Kidney (tissue), 14 donors: Measurements from ENCODE around the gene SEC14L2. TPM values are rescaled to one million over a fixed set of nuclear protein-coding genes. Genes with fewer than 3 reads are reported as not detected.

Experiments used
- DNase-seq, 5 donors: peaks; one replicate each; pipeline ENCODE4 v3.0.0-alpha.2; 2013 to 2020
- FAIRE-seq: peaks from 2 replicates; lab custom pipeline; 2012; peaks lifted over from hg19 to GRCh38; lab: Jason Lieb, UNC
- H3K27ac ChIP-seq, 2 donors: one replicate each; pipeline ENCODE4 v1.7.0; 2013; ENCODE audit warnings: low read depth in 2 of 2, low read length in 2 of 2, inconsistent platforms in 1 of 2
- H3K27me3 ChIP-seq: one replicate; pipeline ENCODE4 v1.7.1; 2013; ENCODE audit warnings: low read length, inconsistent platforms; ENCODE audit not compliant: control insufficient read depth, insufficient read depth
- H3K36me3 ChIP-seq, 3 donors: one replicate each; pipeline versions ENCODE4 v1.7.0 to v1.7.1; 2013; ENCODE audit warnings: low read length in 3 of 3, control low read depth in 1 of 3, inconsistent platforms in 1 of 3; ENCODE audit not compliant: insufficient read depth in 3 of 3, control insufficient read depth in 2 of 3
- H3K4me1 ChIP-seq, 3 donors: one replicate each; pipeline versions ENCODE4 v1.7.0 to v1.7.1; 2013; ENCODE audit warnings: low read length in 3 of 3, inconsistent platforms in 1 of 3, low read depth in 1 of 3; ENCODE audit not compliant: control insufficient read depth in 2 of 3, insufficient read depth in 2 of 3
- H3K4me3 ChIP-seq, 3 donors: one replicate each; pipeline versions ENCODE4 v1.7.0 to v1.8.1; 2013; ENCODE audit warnings: low read length in 3 of 3, control low read depth in 1 of 3, inconsistent platforms in 1 of 3
- H3K9ac ChIP-seq, 3 donors: one replicate each; pipeline versions ENCODE4 v1.7.0 to v1.7.1; 2013; ENCODE audit warnings: low read length in 3 of 3, control low read depth in 1 of 3, inconsistent platforms in 1 of 3
- H3K9me3 ChIP-seq, 3 donors: one replicate each; pipeline versions ENCODE4 v1.7.0 to v1.7.1; 2013; ENCODE audit warnings: low read length in 3 of 3, control low read depth in 1 of 3, inconsistent platforms in 1 of 3; ENCODE audit not compliant: control insufficient read depth in 2 of 3, insufficient read depth in 1 of 3
- intact Hi-C: fragments of 100-400 bp; cut with DNase I; formaldehyde crosslinking; loops from one replicate; pipeline ENCODE4 v1.11.1; 2022
- polyA plus RNA-seq: library from polyadenylated mRNA; stranded (reverse); fragments of 350-450 nt; fragmentation: Illumina TruSeq; extraction: RNeasy Lipid Tissue Mini Kit (QIAGEN cat#74804); gene quantifications from one replicate; pipeline ENCODE4 v1.2.3, GENCODE V29; 2014; ENCODE audit warnings: low read depth, low replicate concordance; ENCODE audit not compliant: insufficient read depth
- total RNA-seq: library from RNA; stranded (reverse); fragmentation: NEBNext Ultra II Directional; extraction: Animal tissue kit (Norgen Biotek cat#: 25700); gene quantifications from one replicate; pipeline ENCODE4 v1.2.1, GENCODE V29; 2021
- TF ChIP-seq, protein P1 (sequence below): IDR thresholded peaks from 3 replicates; pipeline ENCODE4 v1.5.1; 2012; ENCODE audit warnings: mild to moderate bottlenecking, moderate library complexity, borderline replicate concordance; ENCODE audit not compliant: insufficient read depth; ENCODE audit errors: extremely low read depth
- donor health status: control.
- donor health status: control.
- donor health status: control.
- donor health status: control.
- donor health status: control.
- donor health status: DM: yes; HTN: yes; CAD: no.
- donor health status: Normal renal cell carcinoma (clear cell type).

The SEC14L2 gene
- total and polyA plus RNA-seq, 2 donors from 2014 or later: 13.5 to 17.3 TPM

GRCh38 chr22:30425616-30426387 lies 29.0 kb downstream of the SEC14L2 start, which contains the start of gene MTFP1:
TSS of gene MTFP1 (plus strand) at chr22:30425768. CDS start at chr22:30425880, 112 bp downstream.
- Histone ChIP-seq H3K4me1 (peaks cover 0 to 26% (median 11%) of the 10 kb centered on the region in 3 donors), H3K9ac (peak within 1 kb of the TSS; percentile 28 to 71 (median 62)), H3K27me3 (no peaks in the 10 kb centered on the region), H3K4me3 (peak within 1 kb of the TSS; percentile 52 to 92 (median 70)), H3K9me3 (no peaks in the 10 kb centered on the region), H3K36me3 (no peaks in the 10 kb centered on the region), H3K27ac (peak within 1 kb of the TSS; percentile 66 to 98)
- TF ChIP-seq, protein P1, sequence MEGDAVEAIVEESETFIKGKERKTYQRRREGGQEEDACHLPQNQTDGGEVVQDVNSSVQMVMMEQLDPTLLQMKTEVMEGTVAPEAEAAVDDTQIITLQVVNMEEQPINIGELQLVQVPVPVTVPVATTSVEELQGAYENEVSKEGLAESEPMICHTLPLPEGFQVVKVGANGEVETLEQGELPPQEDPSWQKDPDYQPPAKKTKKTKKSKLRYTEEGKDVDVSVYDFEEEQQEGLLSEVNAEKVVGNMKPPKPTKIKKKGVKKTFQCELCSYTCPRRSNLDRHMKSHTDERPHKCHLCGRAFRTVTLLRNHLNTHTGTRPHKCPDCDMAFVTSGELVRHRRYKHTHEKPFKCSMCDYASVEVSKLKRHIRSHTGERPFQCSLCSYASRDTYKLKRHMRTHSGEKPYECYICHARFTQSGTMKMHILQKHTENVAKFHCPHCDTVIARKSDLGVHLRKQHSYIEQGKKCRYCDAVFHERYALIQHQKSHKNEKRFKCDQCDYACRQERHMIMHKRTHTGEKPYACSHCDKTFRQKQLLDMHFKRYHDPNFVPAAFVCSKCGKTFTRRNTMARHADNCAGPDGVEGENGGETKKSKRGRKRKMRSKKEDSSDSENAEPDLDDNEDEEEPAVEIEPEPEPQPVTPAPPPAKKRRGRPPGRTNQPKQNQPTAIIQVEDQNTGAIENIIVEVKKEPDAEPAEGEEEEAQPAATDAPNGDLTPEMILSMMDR: no peak
- intact Hi-C loops: no loop called here
- FAIRE-seq (no peak), DNase-seq (peak; percentile 81 to 89 (median 86))

DNA sequence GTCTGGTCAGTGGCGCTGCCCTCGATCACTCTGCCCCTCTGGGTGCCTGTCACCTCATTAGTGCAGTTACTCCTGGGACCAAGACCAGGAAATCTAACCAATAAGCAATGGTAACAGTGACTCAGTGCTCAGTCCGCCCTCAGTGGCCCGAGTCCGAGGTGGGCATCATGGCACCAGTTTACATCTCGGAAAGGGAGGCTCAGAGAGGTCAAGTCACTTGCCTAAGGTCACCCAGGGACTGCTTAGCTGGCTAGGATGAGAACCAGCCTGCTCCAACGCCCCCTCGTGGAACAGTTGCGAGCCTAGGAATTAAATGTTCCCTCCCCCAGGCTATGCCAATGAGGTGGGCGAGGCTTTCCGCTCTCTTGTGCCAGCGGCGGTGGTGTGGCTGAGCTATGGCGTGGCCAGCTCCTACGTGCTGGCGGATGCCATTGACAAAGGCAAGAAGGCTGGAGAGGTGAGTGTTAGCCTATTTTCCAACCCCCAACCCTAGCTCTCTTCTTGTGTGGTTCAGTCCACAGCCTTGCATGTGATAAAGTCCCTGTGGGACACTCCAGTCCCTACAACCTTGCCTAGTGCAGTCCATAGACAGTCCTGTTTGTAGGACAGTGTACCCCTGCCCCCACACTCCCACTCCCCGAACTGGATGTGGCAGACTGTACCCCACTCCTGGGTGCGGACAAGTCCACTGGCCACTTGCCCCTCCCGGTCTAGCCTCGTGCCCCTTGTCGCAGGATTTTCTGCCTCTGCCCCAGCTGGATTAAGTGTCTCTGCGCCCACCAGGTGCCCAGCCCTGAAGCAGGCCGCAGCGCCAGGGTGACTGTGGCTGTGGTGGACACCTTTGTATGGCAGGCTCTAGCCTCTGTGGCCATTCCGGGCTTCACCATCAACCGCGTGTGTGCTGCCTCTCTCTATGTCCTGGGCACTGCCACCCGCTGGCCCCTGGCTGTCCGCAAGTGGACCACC lies 29.9 kb downstream of the SEC14L2 start:
- H3K9ac ChIP-seq: peak overlapping the region; percentile 10 to 62 (median 49)
- no peaks in the 10 kb centered on the region for H3K9me3 ChIP-seq
- intact Hi-C loops: no loop called here
- no peaks in the 10 kb centered on the region for H3K27me3 ChIP-seq
- peaks cover 0 to 26% (median 11%) of the 10 kb centered on the region in 3 donors for H3K4me1 ChIP-seq
- H3K36me3 ChIP-seq: no peaks in the 10 kb centered on the region
- peak overlapping the region; percentile 31 to 73 (median 70) for H3K4me3 ChIP-seq
- TF ChIP-seq, protein P1: peak; percentile 78
- peak; percentile 88 to 93 (median 90) for DNase-seq
- FAIRE-seq: no peak
- H3K27ac ChIP-seq: peak overlapping the region; percentile 65 to 66

GRCh38 chr22:30427871-30428270 lies 31.1 kb downstream of the SEC14L2 start:
- Histone ChIP-seq H3K9ac (no peak overlapping the region), H3K4me3 (no peak overlapping the region), H3K27ac (no peak overlapping the region), H3K36me3 (no peaks in the 10 kb centered on the region), H3K4me1 (peaks cover 0 to 18% (median 4%) of the 10 kb centered on the region in 3 donors), H3K9me3 (no peaks in the 10 kb centered on the region), H3K27me3 (no peaks in the 10 kb centered on the region)
- DNase-seq (peak in 1 of 5 donors; percentile 14), FAIRE-seq (no peak)
- intact Hi-C loops: no loop called here
- TF ChIP-seq, protein P1: no peak
